UCSD-AML1 (cell line): ENCODE measurements around the gene IL17D.

Experiments
- DNase-seq: peaks from one replicate; lab custom pipeline; 2025; ENCODE audit not compliant: unreplicated experiment; lab: John Stamatoyannopoulos, UW

The IL17D gene

DNA sequence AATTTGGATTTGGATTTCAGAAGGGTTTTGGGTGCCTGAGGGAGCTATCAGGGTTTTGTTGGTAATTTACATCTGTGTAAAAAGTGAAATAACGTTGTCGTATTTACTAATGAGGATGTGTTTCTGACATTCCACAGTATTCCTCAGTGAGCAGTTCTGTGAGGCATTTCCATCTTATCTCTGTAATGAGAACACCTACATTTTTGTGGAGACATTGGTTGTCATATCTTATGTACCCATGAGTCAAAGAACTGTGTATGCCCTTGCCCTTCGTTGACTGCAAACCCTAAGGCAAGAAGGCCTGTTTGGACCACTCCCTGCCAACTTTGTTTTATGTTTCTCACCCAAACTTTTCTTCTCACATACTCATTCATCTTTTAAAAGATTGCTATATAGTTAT lies 14.2 kb upstream of the IL17D start:
- DNase-seq: no peak

DNA sequence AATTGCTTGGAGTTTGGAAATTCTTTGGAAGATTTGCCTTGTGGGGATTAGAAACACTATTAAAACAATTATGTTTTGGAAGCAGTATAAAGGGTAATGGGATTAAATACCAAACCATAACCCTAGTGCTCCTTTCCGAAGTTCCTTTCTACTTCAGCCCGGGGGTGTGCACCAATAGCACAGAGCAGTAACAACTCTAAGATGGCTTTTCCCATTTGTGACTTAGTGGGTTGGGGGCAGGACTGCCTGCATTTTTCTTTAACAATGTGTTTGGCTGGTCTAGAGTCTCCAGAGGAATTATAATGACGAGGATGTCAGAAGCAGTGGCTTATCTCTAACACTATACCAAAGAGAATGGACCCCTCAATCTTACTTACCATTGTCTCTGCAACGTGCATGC lies 11.9 kb upstream of the IL17D start:
- DNase-seq: no peak

- no peak for DNase-seq
Measured at GRCh38 chr13:20696073-20696472, 7.4 kb upstream of the IL17D start.

GRCh38 chr13:20699715-20700114 lies 3.8 kb upstream of the IL17D start:
- no peak for DNase-seq

GRCh38 chr13:20700288-20700687 lies 3.2 kb upstream of the IL17D start:
- DNase-seq: no peak

- no peak for DNase-seq
Measured at GRCh38 chr13:20701461-20701860, 2.0 kb upstream of the IL17D start.

- no peak for DNase-seq
Measured at GRCh38 chr13:20702530-20702914, 977 bp upstream of the IL17D start.

DNA sequence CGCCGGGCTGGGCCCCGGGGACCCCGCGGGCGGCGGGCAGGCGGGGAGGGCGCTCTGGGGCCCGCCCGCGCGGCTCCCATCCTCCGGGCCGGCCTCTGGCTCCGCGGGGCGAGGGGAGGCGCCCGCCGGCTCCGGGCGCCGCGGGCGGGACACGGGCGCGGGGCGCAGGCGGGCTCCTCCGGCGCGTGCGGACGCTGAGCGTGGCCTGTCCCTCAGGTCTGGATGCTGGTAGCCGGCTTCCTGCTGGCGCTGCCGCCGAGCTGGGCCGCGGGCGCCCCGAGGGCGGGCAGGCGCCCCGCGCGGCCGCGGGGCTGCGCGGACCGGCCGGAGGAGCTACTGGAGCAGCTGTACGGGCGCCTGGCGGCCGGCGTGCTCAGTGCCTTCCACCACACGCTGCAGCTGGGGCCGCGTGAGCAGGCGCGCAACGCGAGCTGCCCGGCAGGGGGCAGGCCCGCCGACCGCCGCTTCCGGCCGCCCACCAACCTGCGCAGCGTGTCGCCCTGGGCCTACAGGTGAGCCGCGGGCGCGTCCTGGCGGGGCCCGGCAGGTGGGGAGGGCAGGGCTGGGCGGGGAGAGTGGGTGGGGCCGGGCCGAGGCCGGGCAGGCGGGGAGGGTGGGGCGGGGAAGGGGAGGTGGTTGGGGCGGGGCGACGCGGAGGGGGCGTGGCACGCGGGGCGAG lies 420 bp downstream of the IL17D start:
- peak; percentile 82 for DNase-seq

DNA sequence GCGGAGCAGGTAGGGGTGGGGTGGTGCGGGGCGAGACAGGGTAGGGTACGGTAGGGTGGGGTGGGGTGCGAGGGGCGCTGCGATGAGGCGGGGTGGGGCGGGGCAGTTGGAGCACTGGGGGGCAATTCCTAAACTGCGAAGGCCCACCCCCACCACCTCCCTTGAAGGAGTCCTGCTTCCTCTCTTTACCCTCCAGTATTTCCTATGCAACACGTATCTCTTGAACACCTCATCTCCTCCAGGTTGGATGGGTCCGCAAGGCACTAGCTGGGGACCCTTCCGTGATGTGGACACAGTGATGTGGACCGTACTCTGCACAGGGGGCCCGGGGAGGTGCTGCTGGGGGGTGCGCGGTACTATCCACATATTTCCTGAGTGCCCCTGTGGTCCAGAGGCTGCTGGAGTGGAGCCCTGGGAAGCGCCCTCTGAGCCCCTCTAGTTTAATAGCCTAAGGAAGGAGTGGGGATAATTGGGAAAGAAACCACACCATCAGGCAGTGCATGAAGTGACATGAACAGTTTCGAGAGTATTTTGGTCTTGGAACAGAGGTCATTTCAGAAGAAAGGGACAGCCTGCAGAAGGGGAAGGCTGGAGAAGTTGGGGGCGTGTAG lies 1.1 kb downstream of the IL17D start:
- DNase-seq: no peak

GRCh38 chr13:20706661-20707060 lies 3.2 kb downstream of the IL17D start:
- no peak for DNase-seq

DNA sequence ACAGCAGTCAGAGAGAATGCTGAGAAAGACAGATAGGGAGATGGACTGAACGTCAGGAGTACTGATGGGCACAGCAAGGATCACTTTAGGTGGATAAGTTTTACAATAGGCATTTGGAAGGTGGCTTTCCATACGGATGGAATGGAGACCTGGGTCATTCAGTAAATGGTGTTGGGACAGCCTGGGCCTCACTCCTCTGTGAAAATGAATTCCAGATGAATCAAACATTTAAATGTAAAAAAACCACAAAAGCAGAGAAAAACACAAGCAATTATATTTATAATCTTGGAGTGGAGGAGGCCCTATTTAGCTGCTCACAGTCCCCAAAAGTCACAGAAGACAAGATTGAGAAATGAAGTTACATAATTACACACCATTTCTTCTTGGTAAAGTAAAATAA lies 4.7 kb downstream of the IL17D start:
- no peak for DNase-seq

DNA sequence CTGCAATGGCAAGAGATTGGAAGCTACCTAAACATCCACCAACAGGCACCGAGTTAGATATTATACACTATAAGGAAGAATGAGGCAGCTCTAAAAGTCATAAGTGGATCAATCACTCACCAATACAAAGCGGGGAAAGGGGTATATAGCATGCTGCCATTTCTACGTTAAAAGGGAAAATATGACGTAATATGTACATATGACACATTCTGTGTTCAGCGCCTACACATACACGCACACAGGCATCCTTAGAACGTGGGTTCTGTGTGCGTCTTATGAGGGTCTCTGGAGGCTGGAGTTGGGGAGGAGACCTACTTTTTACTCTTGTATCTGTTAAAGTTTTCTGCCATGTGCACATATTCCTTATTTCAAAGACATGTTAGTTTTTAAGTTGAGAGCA lies 5.9 kb downstream of the IL17D start:
- no peak for DNase-seq

DNA sequence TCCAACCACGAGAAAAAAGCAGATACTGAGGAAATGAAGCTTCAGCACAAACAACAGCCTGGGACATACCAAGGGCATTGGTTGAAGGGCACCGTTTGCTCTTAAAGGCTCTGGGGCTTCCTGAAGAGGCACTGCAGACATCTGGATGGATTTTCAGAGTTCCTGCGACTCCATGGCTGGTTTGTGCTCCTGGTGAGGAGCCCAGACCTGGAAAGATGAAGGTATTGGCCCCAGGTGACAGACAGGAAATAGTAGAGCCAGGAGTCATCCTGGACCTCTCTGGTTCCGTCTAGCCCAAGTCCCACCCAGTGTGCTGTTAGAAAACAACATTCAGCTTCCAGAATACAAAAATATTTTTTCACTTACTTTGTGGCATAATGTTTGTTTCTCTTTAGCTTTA lies 6.3 kb downstream of the IL17D start:
- no peak for DNase-seq

- DNase-seq: no peak
Measured at GRCh38 chr13:20711301-20712044, 8.0 kb downstream of the IL17D start.

- DNase-seq: no peak
Measured at GRCh38 chr13:20713014-20713376, 9.5 kb downstream of the IL17D start.

DNA sequence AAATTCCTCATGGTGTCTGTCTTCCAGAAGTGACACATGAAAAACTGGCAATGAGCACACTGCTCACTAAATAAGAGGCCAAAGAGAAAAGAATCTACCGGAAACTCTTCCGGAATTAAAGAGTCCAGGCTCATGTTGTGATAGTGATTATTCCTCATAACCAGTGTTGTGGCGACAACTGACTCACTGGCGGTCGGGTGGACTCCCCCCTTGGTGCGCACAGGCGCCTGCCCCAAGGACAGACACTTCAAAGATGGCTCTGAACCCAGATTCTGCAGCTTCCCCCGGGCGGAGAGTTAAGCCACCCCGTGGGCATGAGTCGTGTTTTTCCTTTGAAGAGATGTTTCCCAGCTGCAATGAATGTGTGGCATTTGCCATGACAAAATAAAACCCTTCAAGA lies 10.3 kb downstream of the IL17D start:
- DNase-seq: no peak

DNA sequence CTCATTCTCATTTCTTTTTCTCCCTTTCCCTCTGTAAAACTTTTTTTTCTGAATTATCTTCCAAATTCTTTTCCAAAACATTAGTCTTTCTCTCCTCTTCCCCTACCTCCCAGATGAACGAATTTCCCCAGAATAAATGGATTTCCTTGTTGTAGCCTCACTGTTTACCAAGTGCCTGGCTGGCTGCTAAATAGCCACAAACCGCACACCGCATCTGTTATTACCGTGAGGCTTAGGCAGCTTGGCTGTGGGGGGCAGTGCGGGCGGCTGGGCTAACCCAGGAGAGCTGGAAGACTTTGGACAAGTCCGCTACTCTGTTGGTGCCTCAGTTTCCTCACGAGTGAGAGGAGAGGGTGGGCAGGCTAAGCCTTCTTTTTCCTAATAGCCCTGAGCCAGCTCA lies 10.7 kb downstream of the IL17D start:
- no peak for DNase-seq

- no peak for DNase-seq
Measured at GRCh38 chr13:20714563-20715329, 11.2 kb downstream of the IL17D start.

DNA sequence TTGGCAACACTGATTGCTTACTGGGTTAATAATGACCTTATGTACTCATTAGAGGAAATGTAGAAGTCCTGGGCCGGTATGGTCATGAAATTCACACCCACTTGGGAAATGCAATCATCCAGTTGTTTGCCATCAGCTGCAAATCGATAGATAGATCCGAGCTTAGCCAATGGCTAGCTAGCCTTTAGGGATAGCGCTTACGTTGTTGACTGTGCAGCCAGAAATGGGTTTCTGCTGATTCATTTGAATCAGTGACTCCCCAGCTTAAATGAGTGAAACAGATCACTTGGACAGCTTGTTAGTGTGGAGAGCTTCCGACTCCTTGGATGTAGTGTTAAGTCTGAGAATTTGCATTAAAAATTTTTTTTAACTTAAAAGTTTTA lies 11.8 kb downstream of the IL17D start:
- DNase-seq: no peak

DNA sequence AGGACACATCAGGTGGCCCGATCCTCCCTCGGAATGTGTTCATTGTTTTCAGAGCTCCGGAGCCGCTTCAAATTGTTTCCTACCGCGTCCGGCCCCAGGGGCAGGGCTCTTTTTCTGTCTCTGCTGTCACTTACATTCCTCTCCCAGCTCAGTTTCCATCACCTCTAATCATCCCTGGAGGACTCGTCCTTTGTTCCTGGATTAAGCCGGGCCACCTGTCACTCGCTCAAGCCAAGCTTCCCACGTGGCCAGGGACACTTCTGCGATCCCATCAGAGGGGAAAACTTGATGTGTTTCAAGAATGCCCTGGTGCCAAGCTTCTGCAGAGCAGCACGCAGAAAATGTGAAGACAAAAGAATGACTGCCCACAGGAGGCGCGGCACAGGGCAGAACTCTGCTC lies 13.5 kb downstream of the IL17D start:
- DNase-seq: no peak

DNA sequence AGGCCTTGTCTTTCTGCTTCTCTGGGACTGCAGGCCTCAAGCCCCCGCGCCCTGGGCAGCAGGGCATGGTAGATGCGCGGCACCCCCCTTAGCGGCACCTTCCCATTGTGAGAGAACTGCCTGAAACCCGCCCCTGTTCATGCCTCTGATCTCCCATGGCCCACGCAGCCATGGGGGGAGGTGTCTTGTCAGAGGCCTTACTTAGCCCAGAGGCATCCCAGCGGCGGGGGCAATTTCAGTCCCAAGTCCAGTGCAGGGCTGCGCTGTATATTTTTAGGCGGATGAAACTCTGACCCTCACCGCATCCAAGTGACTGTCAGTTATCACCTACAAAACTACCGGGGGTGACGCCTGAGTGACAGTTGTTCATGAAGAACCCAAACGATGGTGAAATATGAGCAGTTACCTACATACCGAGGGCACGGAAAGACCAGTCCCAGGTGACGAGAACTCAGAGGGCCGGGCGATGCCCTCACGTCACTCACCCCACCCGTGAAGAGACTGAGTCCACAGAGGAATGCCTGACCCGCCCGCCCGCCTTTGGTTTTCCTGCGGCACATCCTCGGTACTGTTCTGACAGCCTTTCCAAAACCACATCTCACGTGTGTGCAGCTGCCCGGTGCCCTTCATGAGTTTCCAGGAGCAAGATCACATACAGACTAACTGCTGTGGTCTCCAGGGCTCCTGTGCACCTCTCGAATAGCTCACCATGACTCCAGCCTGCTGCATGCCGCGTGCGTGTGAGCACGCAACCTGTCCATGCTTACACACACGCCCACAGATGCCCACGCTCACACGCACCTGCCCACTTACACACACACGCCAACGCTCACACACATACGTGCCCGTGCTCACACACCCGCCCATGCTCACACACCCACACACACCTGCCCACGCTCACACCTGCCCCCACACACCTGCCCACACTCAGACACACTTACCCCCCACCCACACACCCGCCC lies 14.4 kb downstream of the IL17D start:
- DNase-seq: no peak
